Measurements from ENCODE around the gene KIRREL3. TPM values are rescaled to one million over a fixed set of nuclear protein-coding genes. Genes with fewer than 3 reads are reported as not detected.
"Not testable (repeated sequence)": the region's sequence is repeated elsewhere in the genome, so short reads cannot be mapped to it uniquely, and the experiment has no call there.

KIRREL3 gene
- total and polyA plus RNA-seq, 5 donors from 2014 or later, result not detected

GRCh38 chr11:126387857-126388256 lies 612.7 kb downstream of the KIRREL3 start:
- no peaks in the 10 kb centered on the region for H3K27me3 Mint-ChIP-seq
- no peak for DNase-seq
- Histone ChIP-seq H3K27me3 (ENCODE audit: control insufficient read depth, insufficient read depth, low read length) (no peaks in the 10 kb centered on the region), H3K36me3 (ENCODE audit: control insufficient read depth, insufficient read depth, low read length) (no peaks in the 10 kb centered on the region), H3K4me3 (ENCODE audit: low read depth, low read length) (no peak overlapping the region), H3K4me1 (ENCODE audit: control insufficient read depth, insufficient read depth, low read length, poor library complexity, severe bottlenecking) (no peaks in the 10 kb centered on the region), H3K9me3 (ENCODE audit: control insufficient read depth in 2 of 2, low read length in 2 of 2) (no peaks in the 10 kb centered on the region), H3K27ac (ENCODE audit: insufficient read depth, low read length, poor library complexity, severe bottlenecking) (no peak overlapping the region)
- no peak for ATAC-seq (ENCODE audit: low read depth in 2 of 2)
- no peaks in the 10 kb centered on the region for H3K36me3 Mint-ChIP-seq
- H3K4me3 Mint-ChIP-seq, result no peak overlapping the region
- H3K27ac Mint-ChIP-seq, result no peak overlapping the region
- H3K4me1 Mint-ChIP-seq, result peaks cover 0 to 2% (median 0%) of the 10 kb centered on the region in 4 donors
- H3K9me3 Mint-ChIP-seq, result no peaks in the 10 kb centered on the region

- H3K27ac ChIP-seq (ENCODE audit: insufficient read depth, low read length, poor library complexity, severe bottlenecking); H3K27ac Mint-ChIP-seq; H3K4me3 ChIP-seq (ENCODE audit: low read depth, low read length); H3K27me3 ChIP-seq (ENCODE audit: control insufficient read depth, insufficient read depth, low read length); H3K36me3 Mint-ChIP-seq; DNase-seq; H3K9me3 ChIP-seq (ENCODE audit: control insufficient read depth in 2 of 2, low read length in 2 of 2); H3K27me3 Mint-ChIP-seq; H3K9me3 Mint-ChIP-seq; H3K36me3 ChIP-seq (ENCODE audit: control insufficient read depth, insufficient read depth, low read length); H3K4me1 Mint-ChIP-seq; H3K4me1 ChIP-seq (ENCODE audit: control insufficient read depth, insufficient read depth, low read length, poor library complexity, severe bottlenecking); H3K4me3 Mint-ChIP-seq; ATAC-seq (ENCODE audit: low read depth in 2 of 2): not testable (repeated sequence)
Observed at GRCh38 chr11:126386729-126387071, 613.9 kb downstream of the KIRREL3 start.

- Mint-ChIP-seq H3K4me3 (no peak overlapping the region), H3K4me1 (peaks cover 0 to under 1% (median 0%) of the 10 kb centered on the region in 4 donors), H3K36me3 (no peaks in the 10 kb centered on the region), H3K9me3 (no peaks in the 10 kb centered on the region), H3K27ac (peak overlapping the region in 1 of 3 donors; percentile 31), H3K27me3 (no peaks in the 10 kb centered on the region)
- Histone ChIP-seq H3K27ac (ENCODE audit: insufficient read depth, low read length, poor library complexity, severe bottlenecking) (no peak overlapping the region), H3K36me3 (ENCODE audit: control insufficient read depth, insufficient read depth, low read length) (no peaks in the 10 kb centered on the region), H3K27me3 (ENCODE audit: control insufficient read depth, insufficient read depth, low read length) (no peaks in the 10 kb centered on the region), H3K4me3 (ENCODE audit: low read depth, low read length) (no peak overlapping the region), H3K4me1 (ENCODE audit: control insufficient read depth, insufficient read depth, low read length, poor library complexity, severe bottlenecking) (no peaks in the 10 kb centered on the region), H3K9me3 (ENCODE audit: control insufficient read depth in 2 of 2, low read length in 2 of 2) (no peaks in the 10 kb centered on the region)
- DNase-seq, result no peak
- ATAC-seq (ENCODE audit: low read depth in 2 of 2), result no peak
Observed at GRCh38 chr11:126385991-126386728, 614.4 kb downstream of the KIRREL3 start.

GRCh38 chr11:126384449-126385070 lies 616.0 kb downstream of the KIRREL3 start:
- Histone ChIP-seq H3K9me3 (ENCODE audit: control insufficient read depth in 2 of 2, low read length in 2 of 2) (no peaks in the 10 kb centered on the region), H3K27me3 (ENCODE audit: control insufficient read depth, insufficient read depth, low read length) (no peaks in the 10 kb centered on the region), H3K36me3 (ENCODE audit: control insufficient read depth, insufficient read depth, low read length) (no peaks in the 10 kb centered on the region), H3K4me3 (ENCODE audit: low read depth, low read length) (no peak overlapping the region), H3K27ac (ENCODE audit: insufficient read depth, low read length, poor library complexity, severe bottlenecking) (no peak overlapping the region), H3K4me1 (ENCODE audit: control insufficient read depth, insufficient read depth, low read length, poor library complexity, severe bottlenecking) (no peaks in the 10 kb centered on the region)
- Mint-ChIP-seq H3K4me3 (no peak overlapping the region), H3K27ac (no peak overlapping the region), H3K4me1 (no peaks in the 10 kb centered on the region), H3K36me3 (no peaks in the 10 kb centered on the region), H3K27me3 (no peaks in the 10 kb centered on the region), H3K9me3 (no peaks in the 10 kb centered on the region)
- ATAC-seq (ENCODE audit: low read depth in 2 of 2) (no peak), DNase-seq (no peak)

- no peak overlapping the region for H3K4me3 ChIP-seq (ENCODE audit: low read depth, low read length)
- H3K27me3 Mint-ChIP-seq, result no peaks in the 10 kb centered on the region
- ATAC-seq (ENCODE audit: low read depth in 2 of 2), result no peak
- no peaks in the 10 kb centered on the region for H3K27me3 ChIP-seq (ENCODE audit: control insufficient read depth, insufficient read depth, low read length)
- no peaks in the 10 kb centered on the region for H3K9me3 Mint-ChIP-seq
- no peaks in the 10 kb centered on the region for H3K36me3 Mint-ChIP-seq
- H3K27ac Mint-ChIP-seq, result no peak overlapping the region
- DNase-seq, result no peak
- H3K4me1 ChIP-seq (ENCODE audit: control insufficient read depth, insufficient read depth, low read length, poor library complexity, severe bottlenecking), result no peaks in the 10 kb centered on the region
- H3K9me3 ChIP-seq (ENCODE audit: control insufficient read depth in 2 of 2, low read length in 2 of 2), result no peaks in the 10 kb centered on the region
- no peaks in the 10 kb centered on the region for H3K4me1 Mint-ChIP-seq
- no peak overlapping the region for H3K4me3 Mint-ChIP-seq
- no peaks in the 10 kb centered on the region for H3K36me3 ChIP-seq (ENCODE audit: control insufficient read depth, insufficient read depth, low read length)
- no peak overlapping the region for H3K27ac ChIP-seq (ENCODE audit: insufficient read depth, low read length, poor library complexity, severe bottlenecking)
Observed at GRCh38 chr11:126383339-126384335, 616.9 kb downstream of the KIRREL3 start.

- H3K27ac Mint-ChIP-seq; H3K27me3 ChIP-seq (ENCODE audit: control insufficient read depth, insufficient read depth, low read length); H3K36me3 ChIP-seq (ENCODE audit: control insufficient read depth, insufficient read depth, low read length); H3K4me3 Mint-ChIP-seq; H3K9me3 Mint-ChIP-seq; H3K9me3 ChIP-seq (ENCODE audit: control insufficient read depth in 2 of 2, low read length in 2 of 2); H3K36me3 Mint-ChIP-seq; H3K4me3 ChIP-seq (ENCODE audit: low read depth, low read length); H3K4me1 ChIP-seq (ENCODE audit: control insufficient read depth, insufficient read depth, low read length, poor library complexity, severe bottlenecking); H3K27me3 Mint-ChIP-seq; ATAC-seq (ENCODE audit: low read depth in 2 of 2); H3K27ac ChIP-seq (ENCODE audit: insufficient read depth, low read length, poor library complexity, severe bottlenecking); DNase-seq; H3K4me1 Mint-ChIP-seq: not testable (repeated sequence)
Observed at GRCh38 chr11:126382641-126383040, 617.9 kb downstream of the KIRREL3 start.

GRCh38 chr11:126381960-126382359 lies 618.6 kb downstream of the KIRREL3 start:
- ATAC-seq (ENCODE audit: low read depth in 2 of 2); H3K27ac Mint-ChIP-seq; DNase-seq; H3K9me3 ChIP-seq (ENCODE audit: control insufficient read depth in 2 of 2, low read length in 2 of 2); H3K4me1 ChIP-seq (ENCODE audit: control insufficient read depth, insufficient read depth, low read length, poor library complexity, severe bottlenecking); H3K36me3 ChIP-seq (ENCODE audit: control insufficient read depth, insufficient read depth, low read length); H3K4me3 Mint-ChIP-seq; H3K4me3 ChIP-seq (ENCODE audit: low read depth, low read length); H3K9me3 Mint-ChIP-seq; H3K4me1 Mint-ChIP-seq; H3K36me3 Mint-ChIP-seq; H3K27me3 Mint-ChIP-seq; H3K27me3 ChIP-seq (ENCODE audit: control insufficient read depth, insufficient read depth, low read length); H3K27ac ChIP-seq (ENCODE audit: insufficient read depth, low read length, poor library complexity, severe bottlenecking): not testable (repeated sequence)
